HG03469 (cell line): Measurements from ENCODE around the gene TNK1.

Source experiments
- ATAC-seq: cut with Tn5 transposase; IDR thresholded peaks from one replicate; pipeline ENCODE4 v1.9.1; 2021; ENCODE audit warnings: mild to moderate bottlenecking, moderate library complexity, moderate number of reproducible peaks; ENCODE audit not compliant: unreplicated experiment

Gene TNK1

GRCh38 chr17:7431231-7431630 is 50.3 kb downstream of the TNK1 start:
- ATAC-seq = no peak

DNA sequence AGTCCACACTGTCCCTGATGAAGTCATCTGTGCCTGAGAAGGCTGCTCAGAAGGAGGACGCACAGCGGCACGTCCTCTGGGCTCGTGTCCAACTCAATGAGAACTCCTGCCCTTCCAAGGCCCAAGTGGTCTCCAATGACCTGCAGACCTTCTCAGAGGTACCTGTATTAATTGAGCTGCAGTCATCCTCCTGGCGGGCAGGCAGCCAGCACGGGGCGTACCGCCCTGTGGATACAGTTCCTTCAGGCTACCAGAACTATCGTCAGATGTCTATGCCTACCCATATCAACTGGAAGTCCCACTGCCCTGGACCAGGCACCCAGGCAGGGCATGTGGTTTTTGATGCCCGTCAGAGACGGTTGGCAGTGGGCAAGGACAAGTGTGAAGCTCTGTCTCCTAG is 51.4 kb downstream of the TNK1 start:
- no peak for ATAC-seq

- no peak for ATAC-seq
These were observed 55.0 kb downstream of the TNK1 start for GRCh38 chr17:7435676-7436555.

DNA sequence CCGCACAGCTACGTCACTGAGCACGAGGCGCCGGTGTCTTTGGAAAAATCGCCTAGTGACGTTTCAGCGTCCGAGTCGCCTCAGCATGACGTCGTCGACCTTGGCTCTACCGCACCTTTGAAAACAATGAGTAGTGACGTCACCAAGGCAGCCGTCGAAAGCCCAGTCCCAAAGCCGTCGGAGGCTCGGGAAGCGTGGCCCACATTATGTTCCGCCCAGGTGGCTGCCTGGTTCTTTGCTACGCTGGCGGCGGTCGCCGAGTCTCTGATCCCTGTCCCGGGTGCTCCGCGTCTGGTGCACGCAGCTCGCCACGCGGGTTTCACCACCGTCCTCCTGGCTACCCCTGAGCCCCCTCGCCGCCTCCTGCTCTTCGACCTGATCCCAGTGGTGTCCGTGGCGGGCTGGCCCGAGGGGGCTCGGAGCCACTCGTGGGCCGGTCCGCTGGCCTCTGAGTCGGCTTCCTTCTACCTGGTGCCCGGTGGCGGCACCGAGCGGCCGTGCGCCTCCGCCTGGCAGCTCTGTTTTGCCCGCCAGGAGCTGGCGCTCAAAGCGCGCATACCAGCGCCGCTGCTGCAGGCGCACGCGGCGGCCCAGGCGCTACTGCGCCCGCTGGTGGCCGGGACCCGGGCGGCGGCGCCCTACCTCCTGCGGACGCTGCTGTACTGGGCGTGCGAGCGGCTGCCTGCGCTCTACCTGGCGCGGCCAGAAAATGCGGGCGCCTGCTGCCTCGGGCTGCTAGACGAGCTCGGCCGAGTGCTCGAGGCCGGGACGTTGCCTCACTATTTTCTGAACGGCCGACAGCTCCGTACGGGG is 55.9 kb downstream of the TNK1 start:
- no peak for ATAC-seq

GRCh38 chr17:7437369-7437863 is 56.5 kb downstream of the TNK1 start:
- no peak for ATAC-seq

- ATAC-seq = no peak
These were observed 57.2 kb downstream of the TNK1 start for GRCh38 chr17:7437950-7438614.

DNA sequence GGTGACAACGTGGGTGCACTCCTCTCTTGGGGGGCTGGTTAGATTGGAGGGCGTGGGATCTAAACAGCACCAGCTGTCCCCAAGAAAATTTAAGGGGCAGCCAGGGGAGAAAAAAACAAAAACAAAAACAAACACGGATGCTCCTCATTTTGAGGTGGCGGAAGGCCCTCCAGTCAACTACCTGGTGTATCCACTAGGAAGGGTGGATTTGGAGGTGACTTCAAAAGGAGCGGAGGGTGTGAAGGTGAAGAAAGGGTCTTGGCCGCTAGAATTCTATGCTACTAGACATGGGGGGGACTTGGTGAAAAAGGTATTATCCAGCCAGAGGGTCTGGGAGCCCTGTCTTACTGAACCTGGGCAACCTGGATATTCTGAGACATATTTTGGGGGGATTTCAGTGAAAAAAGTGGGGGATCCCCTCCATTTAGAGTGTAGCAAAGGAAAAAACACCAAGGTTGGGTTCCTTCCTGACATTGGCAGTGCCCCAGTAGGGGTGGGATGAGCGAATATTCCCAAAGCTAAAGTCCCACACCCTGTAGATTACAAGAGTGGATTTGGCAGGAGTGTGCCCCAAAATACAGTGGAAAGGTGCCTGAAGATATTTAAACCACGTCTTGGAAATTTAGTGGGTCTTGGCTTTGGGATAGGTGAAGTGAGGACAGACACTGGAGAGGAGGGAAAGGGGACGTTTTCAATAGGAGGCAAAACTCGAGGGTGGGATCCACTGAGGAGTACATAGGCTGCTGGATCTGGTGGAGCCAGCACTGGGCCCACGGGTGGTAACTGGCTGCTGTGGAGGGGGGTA is 58.0 kb downstream of the TNK1 start:
- no peak for ATAC-seq
